Sciatic nerve (tissue), 2 donors: ENCODE measurements around the gene GPC3. TPM values are rescaled to one million over a fixed set of nuclear protein-coding genes. Genes with fewer than 3 reads are reported as not detected.

ENCODE experiments used
- ATAC-seq: fragments of 200-7000 bp; cut with Tn5 transposase; one replicate; pipeline ENCODE4 v1.9.1; 2020; ENCODE audit warnings: mild to moderate bottlenecking, moderate library complexity
- DNase-seq: peaks from one replicate; pipeline ENCODE4 v3.0.0-alpha.2; 2020; ENCODE audit warnings: low spot score
- intact Hi-C: fragments of 100-400 bp; cut with DNase I; formaldehyde crosslinking; loops from one replicate; pipeline ENCODE4 v1.14.2; 2022
- total RNA-seq: library from RNA; stranded (reverse); fragmentation: NEBNext Ultra II Directional; extraction: Animal tissue kit (Norgen Biotek cat#: 25700); gene quantifications from one replicate; pipeline ENCODE4 v1.2.1, GENCODE V29; 2021
- donor health status: DM: no; HTN: no; CAD: no.
- donor health status: DM: no; HTN: no; CAD: no.

Gene GPC3
- total RNA-seq, 1 donor from 2014 or later = 84.2 TPM

GRCh38 chrX:133685822-133686221, 299.6 kb downstream of the GPC3 start:
- DNase-seq (no peak), ATAC-seq (no peak)
- intact Hi-C loops = no loop called here

- DNase-seq (no peak), ATAC-seq (no peak)
- intact Hi-C loops = no loop called here
Observed at GRCh38 chrX:133681897-133682296, 303.5 kb downstream of the GPC3 start.

GRCh38 chrX:133681421-133681820, 304.0 kb downstream of the GPC3 start:
- DNase-seq = no peak
- no peak for ATAC-seq
- intact Hi-C loops = no loop called here

GRCh38 chrX:133677123-133678063, 308.0 kb downstream of the GPC3 start:
- intact Hi-C loops = loop anchor here (5.0 kb wide), 1 partner anchor 755 kb away; no protein-coding TSS in a partner anchor
- ATAC-seq = no peak

GRCh38 chrX:133676344-133677122, 308.9 kb downstream of the GPC3 start:
- ATAC-seq (no peak), DNase-seq (no peak)
- intact Hi-C loops = loop anchor here (5.0 kb wide), 1 partner anchor 756 kb away; no protein-coding TSS in a partner anchor

More at GRCh38 chrX:133677123-133678063, 308.0 kb downstream of the GPC3 start:
- no peak for DNase-seq

- intact Hi-C loops = loop anchor here (5.0 kb wide), 1 partner anchor 757 kb away; no protein-coding TSS in a partner anchor
- no peak for DNase-seq
- no peak for ATAC-seq
Observed at GRCh38 chrX:133674726-133675470, 310.5 kb downstream of the GPC3 start.

GRCh38 chrX:133670383-133670782, 315.0 kb downstream of the GPC3 start:
- ATAC-seq (peak; percentile 49), DNase-seq (no peak)

GRCh38 chrX:133669214-133669613, 316.2 kb downstream of the GPC3 start:
- no peak for DNase-seq
- intact Hi-C loops = no loop called here
- ATAC-seq = no peak

More at GRCh38 chrX:133670383-133670782, 315.0 kb downstream of the GPC3 start:
- intact Hi-C loops = no loop called here

- intact Hi-C loops = no loop called here
- no peak for ATAC-seq
- no peak for DNase-seq
Observed at GRCh38 chrX:133668225-133668931, 317.0 kb downstream of the GPC3 start.

- intact Hi-C loops = no loop called here
- ATAC-seq = no peak
- DNase-seq = no peak
Observed at GRCh38 chrX:133666256-133666655, 319.1 kb downstream of the GPC3 start.

- intact Hi-C loops = no loop called here
- no peak for DNase-seq
- no peak for ATAC-seq
Observed at GRCh38 chrX:133661962-133662839, 323.2 kb downstream of the GPC3 start.

- intact Hi-C loops = no loop called here
- ATAC-seq = no peak
- DNase-seq = no peak
Observed at GRCh38 chrX:133660281-133660680, 325.1 kb downstream of the GPC3 start.

- no peak for ATAC-seq
- intact Hi-C loops = no loop called here
- DNase-seq = no peak
Observed at GRCh38 chrX:133658293-133658911, 327.0 kb downstream of the GPC3 start.

- intact Hi-C loops = no loop called here
- no peak for DNase-seq
- ATAC-seq = peak; percentile 49
Observed at GRCh38 chrX:133655275-133656265, 329.8 kb downstream of the GPC3 start.

- intact Hi-C loops = no loop called here
- no peak for ATAC-seq
- DNase-seq = no peak
Observed at GRCh38 chrX:133654811-133655210, 330.6 kb downstream of the GPC3 start.

GRCh38 chrX:133653358-133653757, 332.0 kb downstream of the GPC3 start:
- DNase-seq = no peak
- no peak for ATAC-seq
- intact Hi-C loops = no loop called here
